IPS-NIHi11 (cell line): ENCODE data around the gene FYN.

Experiments
- DNase-seq: peaks from one replicate; pipeline ENCODE4 v3.0.0; 2012; ENCODE audit warnings: mixed read lengths, low spot score

Gene FYN

GRCh38 chr6:111625461-111626391, 247.5 kb downstream of the FYN start:
- DNase-seq: no peak

GRCh38 chr6:111625099-111625416, 248.2 kb downstream of the FYN start:
- DNase-seq: no peak

- DNase-seq: no peak
These were observed 248.7 kb downstream of the FYN start for GRCh38 chr6:111624401-111625098.

GRCh38 chr6:111623046-111623718, 250.1 kb downstream of the FYN start:
- no peak for DNase-seq

- no peak for DNase-seq
These were observed 253.1 kb downstream of the FYN start for GRCh38 chr6:111620169-111620568.

- no peak for DNase-seq
These were observed 254.8 kb downstream of the FYN start for GRCh38 chr6:111618407-111618806.

GRCh38 chr6:111617149-111617548, 256.1 kb downstream of the FYN start:
- DNase-seq: no peak

- DNase-seq: no peak
These were observed 257.2 kb downstream of the FYN start for GRCh38 chr6:111615916-111616612.

GRCh38 chr6:111614833-111615582, 258.2 kb downstream of the FYN start:
- DNase-seq: peak; percentile 67

- DNase-seq: no peak
These were observed 260.9 kb downstream of the FYN start for GRCh38 chr6:111612379-111612778.

- no peak for DNase-seq
These were observed 262.6 kb downstream of the FYN start for GRCh38 chr6:111610548-111611172.
